ENCODE measurements around the gene TRIO.
A peak's percentile ranks its signal among the peaks of the same experiment; 100 is the strongest.

Gene TRIO

DNA sequence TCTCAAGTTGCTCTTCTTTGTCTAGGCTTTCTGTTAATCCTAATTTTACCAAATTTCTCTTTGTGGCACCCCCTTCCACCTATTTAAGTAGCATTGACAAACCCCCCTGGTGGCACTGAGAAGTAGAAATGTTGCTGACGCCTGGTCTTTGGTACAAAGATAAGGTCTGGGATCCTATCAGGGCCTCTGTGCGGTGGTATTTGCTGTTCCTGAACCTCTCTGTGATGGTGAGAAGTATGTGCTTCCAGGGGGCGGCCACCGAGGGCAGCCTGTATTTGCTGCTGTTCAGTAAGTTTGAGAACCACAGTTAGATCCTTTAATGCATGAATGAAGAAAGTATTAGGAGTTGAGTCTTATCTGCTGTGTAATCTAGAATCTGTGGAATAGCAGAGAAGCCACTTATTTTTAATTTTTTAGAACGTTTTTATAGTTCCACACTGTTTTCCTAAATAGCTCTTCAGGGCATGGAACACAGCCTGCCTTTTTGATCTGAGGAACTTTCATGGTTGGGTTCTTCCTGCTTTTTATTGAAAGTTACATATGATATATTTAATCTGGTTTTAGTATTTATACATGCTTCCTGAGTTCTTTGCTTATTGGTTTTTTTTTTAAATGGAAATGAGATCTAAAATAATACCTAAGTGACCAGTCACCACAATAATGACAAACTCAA is 124.2 kb downstream of the TRIO start:
- no peak for DNase-seq (ENCODE audit: low spot score)

DNA sequence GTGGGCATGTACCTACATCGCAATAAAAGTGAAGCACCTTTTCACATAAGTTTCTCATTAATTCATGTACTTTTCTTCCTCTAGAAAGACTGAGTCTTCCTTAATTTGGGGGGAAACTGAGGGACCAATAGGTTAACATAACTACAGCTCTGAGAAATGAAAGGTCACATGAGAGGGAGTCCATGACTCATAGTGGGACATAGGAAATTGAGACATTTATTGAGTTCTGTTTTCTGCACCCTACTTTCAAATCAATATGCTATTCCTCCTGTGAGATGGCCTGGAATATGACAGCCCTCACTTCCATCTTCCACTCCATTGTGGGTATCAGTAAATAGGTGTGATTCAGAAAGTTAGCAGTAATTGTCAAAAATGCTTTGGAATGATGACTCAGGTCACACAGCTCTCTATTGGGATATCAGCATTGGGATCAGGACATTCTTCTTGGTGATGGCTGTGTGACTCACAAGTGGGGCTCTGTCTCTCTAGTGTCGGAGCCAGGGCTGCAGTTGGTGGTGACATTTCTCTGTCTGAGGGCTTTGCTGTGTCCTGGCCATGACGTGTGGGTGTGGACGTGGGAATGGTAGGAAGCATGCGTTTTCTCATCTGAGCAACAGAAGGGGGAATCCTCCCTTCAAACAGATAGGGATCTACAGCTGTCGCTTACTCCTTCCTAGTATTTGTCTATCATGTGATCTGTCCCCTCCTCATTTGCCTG is 125.0 kb downstream of the TRIO start:
- peak; percentile 48 for DNase-seq (ENCODE audit: low spot score)

DNA sequence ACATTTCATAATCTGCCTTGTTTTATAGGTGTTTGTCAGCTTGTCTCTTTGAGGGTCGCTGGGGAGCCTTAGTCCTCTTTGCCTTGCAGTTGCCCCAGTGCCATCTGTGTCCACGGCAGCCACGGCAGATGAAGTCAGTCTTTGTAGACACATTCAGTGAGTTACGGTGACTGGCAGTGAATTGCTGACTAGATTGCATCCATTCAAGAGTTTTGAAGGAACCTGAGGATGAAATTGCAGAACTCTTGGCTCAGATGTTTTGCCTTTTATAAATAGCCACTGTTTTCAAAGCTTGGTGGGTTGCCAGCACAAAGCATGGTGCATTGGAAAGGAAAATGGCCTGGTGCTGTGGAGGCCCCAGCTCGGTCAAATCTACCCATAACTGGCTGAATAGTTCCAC is 125.6 kb downstream of the TRIO start:
- DNase-seq (ENCODE audit: low spot score) = no peak

DNA sequence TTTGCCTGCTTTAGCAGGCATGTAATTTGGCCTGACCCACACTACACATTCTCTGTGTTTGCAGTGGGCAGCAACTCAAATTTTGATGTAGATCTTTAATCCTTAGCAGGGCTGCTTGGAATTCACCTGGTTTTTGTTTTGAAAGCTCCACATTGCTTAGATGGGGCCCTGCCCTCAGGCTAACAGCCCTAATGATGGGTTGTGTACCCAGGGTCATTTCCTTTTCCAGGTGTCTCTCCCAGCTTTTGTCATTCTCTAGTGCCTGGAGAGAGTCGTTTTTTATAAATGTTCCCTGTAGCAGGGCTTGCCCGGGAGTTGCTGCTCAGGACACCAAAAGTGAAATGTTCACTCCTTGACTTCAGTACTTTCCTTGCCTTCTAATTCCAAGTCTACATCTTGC is 126.3 kb downstream of the TRIO start:
- DNase-seq (ENCODE audit: low spot score) = no peak

DNA sequence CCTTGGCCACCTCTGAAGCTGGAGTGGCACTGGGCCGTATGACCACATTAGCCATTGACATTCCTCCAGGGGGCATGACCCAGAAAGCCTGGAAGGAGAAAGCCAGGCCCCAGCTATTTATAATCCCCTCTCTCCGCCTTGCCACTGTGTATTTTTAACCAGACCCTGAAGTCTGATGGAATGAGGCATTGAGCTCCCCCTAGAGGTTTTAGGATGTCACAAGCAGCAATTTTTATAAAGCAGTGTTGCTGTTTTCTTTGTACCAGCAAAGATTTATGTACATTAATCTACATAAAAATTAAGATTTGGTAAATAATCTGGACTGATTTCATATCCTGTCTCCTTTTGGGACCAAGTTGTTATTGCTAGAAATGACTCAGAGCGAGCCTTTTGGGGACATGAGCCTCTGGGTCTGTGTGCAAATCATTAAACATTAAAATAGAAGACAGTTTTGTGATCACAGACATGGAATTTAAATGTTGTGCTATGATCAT is 127.1 kb downstream of the TRIO start:
- peak; percentile 60 for DNase-seq (ENCODE audit: low spot score)

DNA sequence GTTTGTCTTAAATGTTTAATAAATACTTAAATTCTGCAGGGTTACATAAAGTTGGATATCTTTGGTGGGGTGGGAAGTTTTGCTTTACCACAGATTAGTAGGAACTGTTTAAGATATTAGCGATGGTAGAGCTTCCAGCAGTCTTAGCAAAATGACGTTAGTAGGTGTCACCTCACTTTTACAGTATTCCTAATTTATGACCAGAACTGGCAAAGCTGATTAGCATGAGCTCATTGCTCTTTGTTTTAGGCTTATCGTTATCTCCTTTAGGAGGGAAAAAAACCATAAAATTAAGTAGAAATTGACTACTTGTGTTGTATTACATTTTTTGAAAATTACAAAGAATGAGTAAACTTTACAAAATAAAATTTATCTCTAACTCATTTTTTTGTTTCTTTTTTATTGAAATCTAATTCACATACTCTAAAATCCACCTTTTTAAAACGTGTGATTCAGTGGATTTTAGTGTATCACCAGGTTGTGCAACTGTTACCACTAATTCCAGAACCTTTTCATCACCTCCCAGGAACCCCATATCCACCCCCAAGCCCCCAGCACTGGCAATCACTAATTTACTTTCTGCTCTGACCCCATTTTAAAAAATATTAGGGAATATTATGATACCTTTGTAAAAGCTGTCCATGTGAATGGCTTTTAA is 129.5 kb downstream of the TRIO start:
- no peak for DNase-seq (ENCODE audit: low spot score)

DNA sequence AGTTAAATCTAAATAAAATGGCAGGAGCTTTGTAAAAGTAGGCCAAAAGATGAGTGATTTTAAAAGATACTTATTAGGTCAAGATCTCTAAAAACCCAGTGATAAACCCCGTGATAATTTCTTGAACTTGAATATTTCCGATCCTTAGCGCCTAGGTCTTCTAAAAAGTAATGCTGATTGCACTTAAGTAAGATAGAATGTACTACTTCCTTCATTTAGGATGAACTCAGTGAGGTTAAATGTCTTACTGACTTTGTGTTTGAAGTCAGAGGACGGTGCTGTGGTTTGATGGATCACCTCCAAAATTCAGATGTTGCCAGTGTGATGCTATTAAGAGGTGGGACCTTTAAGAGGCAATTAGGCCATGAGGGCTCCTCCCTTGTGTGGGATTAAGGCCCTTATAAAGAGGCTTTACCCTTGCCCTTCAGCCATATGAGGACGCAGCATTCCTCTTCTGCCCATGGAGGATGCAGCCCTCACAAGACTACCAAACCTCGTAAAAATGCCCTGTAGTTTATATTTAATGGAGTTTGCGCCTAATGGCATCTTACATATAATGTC is 130.1 kb downstream of the TRIO start:
- no peak for DNase-seq (ENCODE audit: low spot score)

DNA sequence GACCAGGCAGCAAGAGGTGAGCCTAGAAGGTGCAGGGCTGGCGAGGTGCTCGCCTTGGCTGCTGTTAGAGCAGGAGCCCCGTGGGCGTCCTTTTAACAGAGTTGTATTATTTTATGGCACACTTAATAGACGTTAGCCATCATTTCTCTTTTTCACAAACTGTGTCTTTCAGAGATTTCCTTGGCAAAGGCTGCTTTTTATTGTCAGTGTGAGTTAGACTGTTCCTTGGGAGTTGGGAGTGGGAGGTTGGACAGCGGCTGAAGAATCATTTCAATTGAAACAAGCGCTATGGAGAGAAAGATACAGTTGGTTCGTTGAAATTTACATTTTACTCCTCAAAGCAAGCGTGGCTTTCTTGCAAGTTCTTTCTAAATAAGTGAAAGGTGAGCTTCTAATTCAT is 133.2 kb downstream of the TRIO start:
- no peak for DNase-seq (ENCODE audit: low spot score)

DNA sequence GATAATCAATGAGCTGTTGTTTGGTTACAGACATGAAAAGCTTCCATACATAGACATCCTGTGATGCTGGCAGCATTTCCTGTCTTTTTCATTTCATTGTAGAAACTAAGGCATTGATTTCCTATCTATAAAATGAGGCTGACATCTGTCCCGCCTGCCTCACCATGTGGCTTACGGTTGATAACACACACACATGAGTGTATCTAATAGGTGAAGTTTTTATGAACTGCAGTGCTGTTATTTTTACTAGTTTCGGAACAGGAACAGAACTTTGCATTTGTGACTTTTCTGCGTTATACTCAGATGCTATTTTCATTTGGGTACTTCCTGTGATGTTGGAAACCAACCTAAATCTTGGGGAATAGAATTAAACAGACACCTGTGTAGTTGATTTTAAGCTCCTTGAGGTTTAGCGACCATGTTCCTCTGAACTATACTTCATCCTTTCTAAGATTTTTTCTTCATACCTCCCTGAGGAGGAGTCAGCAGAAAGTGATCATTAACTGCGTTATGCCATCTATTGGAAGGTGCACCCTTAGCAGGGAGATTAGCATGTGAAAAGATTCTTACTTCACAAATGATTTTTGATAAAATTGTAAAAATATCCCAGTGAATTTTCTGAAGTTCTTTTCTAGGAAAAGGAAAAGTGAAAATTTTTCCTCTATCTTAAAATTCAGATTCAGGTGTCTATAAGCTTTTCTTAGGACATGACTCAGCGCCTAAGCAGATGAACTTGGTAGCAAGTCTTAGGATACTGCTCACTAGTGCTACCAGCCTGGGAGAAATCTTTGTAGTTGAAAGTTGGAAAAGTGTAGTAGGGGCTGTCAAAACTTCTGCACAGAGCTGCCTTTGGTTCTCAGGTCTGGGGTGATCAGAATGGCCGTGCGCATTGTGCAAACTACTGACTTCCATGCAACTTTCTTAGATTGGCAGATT is 134.5 kb downstream of the TRIO start:
- no peak for DNase-seq (ENCODE audit: low spot score)

DNA sequence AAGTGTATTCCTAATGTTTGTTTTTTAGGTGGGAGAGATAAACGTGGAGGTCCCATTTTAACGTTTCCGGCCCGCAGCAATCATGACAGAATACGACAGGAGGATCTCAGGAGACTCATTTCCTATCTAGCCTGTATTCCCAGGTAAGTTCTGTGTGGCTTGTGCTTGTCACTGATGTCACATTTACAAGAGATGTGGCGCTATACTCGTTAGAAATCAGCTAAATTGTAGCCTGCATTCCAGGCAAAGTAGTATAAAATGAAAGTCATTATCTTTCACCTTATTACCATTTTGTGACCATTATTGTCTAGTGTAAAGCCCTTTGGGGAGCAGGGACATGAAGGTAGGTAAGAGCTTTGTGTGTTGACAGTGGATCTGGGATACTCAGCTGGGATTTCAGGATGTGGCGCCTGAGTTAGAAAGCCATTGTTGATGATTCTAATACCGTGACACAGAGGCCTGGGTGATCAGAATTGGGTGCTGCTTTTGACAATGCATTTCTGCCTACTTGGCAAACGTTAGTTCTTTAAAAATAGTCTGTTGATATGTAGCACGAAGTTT is 137.2 kb downstream of the TRIO start:
- no peak for DNase-seq (ENCODE audit: low spot score)

DNA sequence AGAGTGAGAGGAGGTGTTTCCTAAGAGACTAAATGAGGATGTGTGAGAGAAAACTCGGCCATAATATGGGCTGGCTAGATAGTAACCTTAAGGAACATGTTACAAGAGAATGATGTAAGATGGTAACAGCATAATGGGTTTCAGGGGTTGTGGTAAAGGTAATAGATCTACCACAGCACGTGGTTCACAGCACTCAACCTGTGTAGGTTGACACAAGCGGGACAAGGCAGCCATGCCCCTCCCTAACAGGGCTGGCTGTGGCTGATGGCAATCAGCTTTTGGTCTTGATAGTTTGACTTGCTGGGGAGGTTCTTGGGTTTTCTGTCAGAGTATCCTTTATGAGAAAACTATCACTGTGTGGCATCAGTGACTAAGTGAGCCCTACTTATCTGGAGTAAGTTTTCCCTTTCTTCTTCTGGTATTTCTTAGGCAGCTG is 138.6 kb downstream of the TRIO start:
- no peak for DNase-seq (ENCODE audit: low spot score)

DNA sequence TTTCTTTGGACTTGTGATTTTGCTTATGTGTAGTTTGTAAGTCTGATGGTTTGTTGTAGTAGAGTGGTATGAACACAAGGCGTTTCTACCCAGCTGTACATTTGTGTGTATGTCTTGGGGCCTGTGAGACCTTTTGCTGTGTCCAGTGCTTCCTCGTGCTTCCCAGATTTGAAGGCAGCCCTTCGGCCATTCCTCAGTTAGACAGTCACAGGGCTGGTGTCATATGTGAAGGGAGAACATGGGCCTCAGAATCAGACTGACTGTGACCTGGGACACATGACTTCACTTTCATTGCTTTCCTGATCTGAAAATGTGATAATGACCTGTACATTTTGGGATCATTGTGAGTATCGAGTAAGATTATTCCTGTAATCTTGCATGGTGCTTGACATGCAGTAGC is 140.0 kb downstream of the TRIO start:
- no peak for DNase-seq (ENCODE audit: low spot score)

DNA sequence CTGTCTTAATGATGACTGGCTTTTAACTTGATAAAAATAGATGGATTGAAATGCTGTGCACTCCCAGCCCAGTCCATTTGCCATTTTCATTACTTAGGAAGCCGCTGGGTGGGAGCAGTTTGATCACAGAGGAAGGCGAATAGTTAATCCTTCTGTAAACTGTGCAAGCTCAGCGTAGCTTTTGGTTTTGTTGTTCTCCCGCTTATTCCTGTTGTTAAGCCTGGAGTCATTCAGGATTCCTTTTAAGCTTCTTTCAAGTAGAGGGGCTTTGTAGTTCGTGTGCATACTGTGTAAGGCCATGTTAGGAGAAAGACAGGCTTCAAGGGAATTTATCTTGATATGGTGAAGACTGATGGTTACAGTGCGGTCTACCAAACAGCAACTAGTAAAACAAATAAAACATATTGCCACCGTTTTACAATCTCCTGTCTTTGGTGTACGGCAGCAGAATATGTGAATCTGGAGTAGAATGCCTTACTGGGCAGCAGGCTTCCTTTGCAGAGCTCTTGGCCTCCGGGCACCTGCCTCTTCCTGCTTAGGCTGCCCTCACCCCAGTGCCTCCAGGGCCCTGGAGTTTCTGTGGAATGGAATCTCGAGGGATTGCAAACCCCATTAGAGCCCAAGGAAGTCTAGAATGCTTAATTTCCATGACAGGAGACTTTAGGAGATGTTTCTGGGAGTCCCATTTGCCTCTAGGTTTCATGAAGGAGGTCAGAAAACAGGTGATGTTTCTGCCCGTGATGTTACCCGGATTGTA is 141.4 kb downstream of the TRIO start:
- DNase-seq (ENCODE audit: low spot score) = no peak

DNA sequence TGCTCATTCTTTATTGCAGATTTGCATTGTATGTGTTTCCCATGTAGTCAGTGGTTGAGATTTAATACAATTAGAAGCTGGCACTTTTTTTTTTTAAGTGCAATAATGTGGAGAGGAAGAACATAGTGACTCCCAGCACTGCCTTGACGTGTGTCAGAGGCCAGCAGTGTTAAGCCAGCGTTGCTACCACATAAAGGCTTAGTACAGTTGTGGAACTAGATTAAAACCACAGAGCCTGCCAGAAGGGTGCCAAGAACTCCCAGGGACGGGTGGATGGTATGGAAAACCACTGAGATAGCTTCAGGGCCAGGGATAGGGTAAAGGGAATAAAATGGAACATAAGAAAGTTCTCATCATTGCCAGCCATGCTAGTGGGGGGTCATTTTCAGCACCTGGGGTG is 142.9 kb downstream of the TRIO start:
- DNase-seq (ENCODE audit: low spot score) = no peak

DNA sequence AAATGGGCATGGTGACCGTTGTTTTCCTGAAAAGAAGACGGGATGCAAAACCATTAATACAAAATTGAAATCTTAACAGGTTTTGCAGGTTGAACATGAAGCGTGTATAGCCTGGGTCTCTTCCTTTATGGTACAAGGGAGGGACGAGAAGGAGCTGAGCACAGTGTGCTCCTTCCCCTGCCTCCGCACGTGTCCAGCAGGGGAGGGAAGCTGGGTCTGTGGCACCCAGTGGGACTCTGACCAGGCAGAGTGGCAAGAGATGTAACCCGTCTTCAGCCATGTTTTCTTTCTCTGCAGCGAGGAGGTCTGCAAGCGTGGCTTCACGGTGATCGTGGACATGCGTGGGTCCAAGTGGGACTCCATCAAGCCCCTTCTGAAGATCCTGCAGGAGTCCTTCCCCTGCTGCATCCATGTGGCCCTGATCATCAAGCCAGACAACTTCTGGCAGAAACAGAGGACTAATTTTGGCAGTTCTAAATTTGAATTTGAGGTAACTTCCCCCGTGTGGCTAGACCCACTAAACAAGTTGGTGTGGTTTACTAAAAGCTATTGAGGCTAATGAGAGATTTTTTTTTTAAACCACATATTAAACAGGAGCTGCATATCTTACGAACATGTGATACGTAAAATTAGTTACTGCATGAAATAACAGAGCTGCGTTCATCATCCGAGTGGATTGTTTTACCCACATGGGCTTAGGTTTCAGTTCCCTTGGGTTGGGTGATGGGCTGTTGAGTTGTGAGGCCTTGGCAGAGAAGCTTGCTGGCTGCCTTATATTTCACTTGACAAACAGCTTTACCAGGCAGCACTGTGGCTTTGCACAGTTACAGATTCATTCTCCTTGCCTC is 143.7 kb downstream of the TRIO start:
- no peak for DNase-seq (ENCODE audit: low spot score)

DNA sequence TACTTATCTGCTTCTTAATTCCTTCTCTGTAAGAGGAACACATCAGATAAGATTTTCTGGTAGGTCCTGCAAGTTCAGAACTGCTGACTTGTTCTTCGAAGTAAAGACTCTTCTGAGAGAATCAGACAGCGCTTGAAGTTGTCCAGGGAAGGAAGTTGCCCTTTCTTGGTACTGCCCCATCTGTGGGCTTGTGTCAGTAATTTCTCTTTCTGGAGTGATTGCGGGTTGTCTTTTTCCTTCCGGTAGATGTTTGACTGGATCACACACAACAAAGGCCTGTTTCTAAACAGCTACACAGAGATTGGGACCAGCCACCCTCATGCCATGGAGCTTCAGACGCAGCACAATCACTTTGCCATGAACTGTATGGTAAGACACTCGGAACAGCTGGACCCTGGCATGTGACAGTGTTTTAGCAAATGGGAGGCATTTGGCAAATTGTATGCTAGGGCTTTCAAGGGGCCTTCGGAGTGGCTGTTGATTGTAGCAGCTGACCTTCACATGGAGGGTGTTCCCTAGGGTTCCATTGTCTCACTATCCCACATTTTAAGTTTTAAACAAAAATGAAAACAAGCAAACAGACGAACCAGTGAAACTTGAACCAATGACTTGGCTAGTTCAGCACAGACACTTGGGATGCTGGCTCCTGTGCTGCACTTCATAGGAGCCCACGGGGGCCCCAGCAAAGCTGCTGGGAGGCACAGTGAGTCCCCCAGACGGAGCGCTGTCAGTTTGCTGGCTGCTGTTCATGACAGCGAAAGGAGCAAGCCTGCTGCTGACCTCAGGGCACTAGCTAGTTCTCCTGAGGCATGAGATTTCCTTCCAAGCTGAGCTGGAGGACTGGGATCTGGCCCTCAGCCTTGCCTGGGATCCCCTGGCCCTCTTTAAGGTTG is 149.9 kb downstream of the TRIO start:
- no peak for DNase-seq (ENCODE audit: low spot score)

DNA sequence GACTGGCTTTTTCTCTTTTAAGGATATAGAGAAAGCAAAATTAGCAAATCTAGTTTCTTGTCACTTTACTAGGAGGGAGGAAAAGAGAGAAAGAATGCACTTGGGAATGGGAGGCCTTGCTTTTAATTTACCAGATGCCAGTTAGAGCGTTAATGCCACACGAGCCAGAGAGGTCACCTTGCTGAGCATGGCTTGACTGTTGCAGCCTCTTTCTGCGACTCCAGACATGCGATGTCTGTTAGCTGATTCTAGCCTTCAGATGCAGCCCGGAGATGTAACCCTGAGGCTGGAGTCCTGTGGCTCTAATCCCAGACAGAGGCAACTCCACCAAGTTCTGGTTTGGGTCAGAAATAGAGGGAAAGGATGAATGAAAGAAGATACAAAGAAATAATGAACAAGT is 152.5 kb downstream of the TRIO start:
- DNase-seq (ENCODE audit: low spot score) = no peak

DNA sequence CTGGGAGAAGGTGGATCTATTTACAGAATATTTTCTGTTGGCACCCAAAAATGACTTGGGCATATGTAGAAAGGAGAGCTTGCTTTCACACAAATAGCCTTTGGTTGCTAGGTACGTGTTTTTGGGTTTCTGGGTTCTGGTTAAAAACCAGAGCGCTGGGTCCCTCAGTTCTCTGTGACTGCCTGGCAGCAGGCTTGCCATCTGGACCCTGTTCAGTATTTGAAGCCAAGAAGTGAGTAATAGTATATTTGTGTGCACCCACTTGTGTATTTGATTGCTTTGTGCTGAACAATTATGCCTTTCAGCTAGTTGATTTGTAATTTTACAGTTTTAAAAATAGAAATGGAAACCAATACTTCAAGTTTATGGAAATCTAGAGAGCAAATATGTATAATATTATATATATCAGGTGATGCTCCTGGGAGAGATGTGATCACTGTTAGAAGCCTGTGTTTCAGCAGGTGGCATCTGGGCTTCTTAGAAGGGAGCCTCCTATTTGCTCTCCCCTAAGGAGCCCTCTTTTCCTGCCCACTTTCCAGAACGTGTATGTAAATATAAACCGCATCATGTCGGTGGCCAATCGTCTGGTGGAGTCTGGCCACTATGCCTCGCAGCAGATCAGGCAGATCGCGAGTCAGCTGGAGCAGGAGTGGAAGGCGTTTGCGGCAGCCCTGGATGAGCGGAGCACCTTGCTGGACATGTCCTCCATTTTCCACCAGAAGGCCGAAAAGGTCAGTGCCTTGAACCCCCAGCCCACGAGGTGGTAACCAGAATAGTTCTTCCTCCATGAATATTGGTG is 153.6 kb downstream of the TRIO start:
- DNase-seq (ENCODE audit: low spot score) = no peak
